RWPE2 (cell line): ENCODE measurements around the gene C13orf42.

Source experiments
- ATAC-seq: fragments of 200-7000 bp; cut with Tn5 transposase; 3 replicates; pipeline ENCODE4 v1.9.1; 2021; ENCODE audit warnings: low read depth
- DNase-seq: peaks from one replicate; pipeline ENCODE4 v3.0.0-alpha.2; 2020; ENCODE audit warnings: low spot score
- H3K27ac ChIP-seq: fragments of 450-650 bp; 2 replicates; pipeline ENCODE4 v1.5.1; 2017; ENCODE audit warnings: mild to moderate bottlenecking; ENCODE audit not compliant: poor library complexity, severe bottlenecking
- H3K27me3 ChIP-seq: fragments of 250-450 bp; sonication (Bioruptor Pico); 2 replicates; pipeline ENCODE4 v1.5.1; 2021; ENCODE audit warnings: mild to moderate bottlenecking, moderate library complexity; ENCODE audit not compliant: insufficient read depth, poor library complexity, severe bottlenecking
- H3K36me3 ChIP-seq: fragments of 250-450 bp; sonication (Bioruptor Pico); 2 replicates; pipeline ENCODE4 v1.5.1; 2020; ENCODE audit warnings: low read depth, mild to moderate bottlenecking, moderate library complexity
- H3K4me1 ChIP-seq: fragments of 250-450 bp; sonication (Bioruptor Pico); 2 replicates; pipeline ENCODE4 v1.5.1; 2021; ENCODE audit warnings: mild to moderate bottlenecking, moderate library complexity; ENCODE audit not compliant: insufficient read depth, poor library complexity, severe bottlenecking
- H3K4me3 ChIP-seq: fragments of 250-450 bp; sonication (Bioruptor Pico); 2 replicates; pipeline ENCODE4 v1.5.1; 2021; ENCODE audit warnings: mild to moderate bottlenecking, moderate library complexity; ENCODE audit not compliant: severe bottlenecking
- H3K9me3 ChIP-seq: fragments of 250-450 bp; sonication (Bioruptor Pico); 2 replicates; pipeline ENCODE4 v1.5.1; 2021; ENCODE audit warnings: mild to moderate bottlenecking, moderate library complexity; ENCODE audit not compliant: severe bottlenecking
- TF ChIP-seq, protein P1 (sequence below): fragments of 450-650 bp; IDR thresholded peaks from one replicate; pipeline ENCODE4 v1.5.1; 2017; ENCODE audit warnings: mild to moderate bottlenecking, moderate library complexity; ENCODE audit not compliant: poor library complexity, severe bottlenecking

The C13orf42 gene

GRCh38 chr13:51044023-51044665 lies 66.9 kb downstream of the C13orf42 start:
- ATAC-seq, result no peak
- no peak overlapping the region for H3K27ac ChIP-seq
- no peaks in the 10 kb centered on the region for H3K27me3 ChIP-seq
- H3K4me1 ChIP-seq, result no peaks in the 10 kb centered on the region
- no peaks in the 10 kb centered on the region for H3K9me3 ChIP-seq
- H3K36me3 ChIP-seq, result no peaks in the 10 kb centered on the region
- TF ChIP-seq, protein P1, sequence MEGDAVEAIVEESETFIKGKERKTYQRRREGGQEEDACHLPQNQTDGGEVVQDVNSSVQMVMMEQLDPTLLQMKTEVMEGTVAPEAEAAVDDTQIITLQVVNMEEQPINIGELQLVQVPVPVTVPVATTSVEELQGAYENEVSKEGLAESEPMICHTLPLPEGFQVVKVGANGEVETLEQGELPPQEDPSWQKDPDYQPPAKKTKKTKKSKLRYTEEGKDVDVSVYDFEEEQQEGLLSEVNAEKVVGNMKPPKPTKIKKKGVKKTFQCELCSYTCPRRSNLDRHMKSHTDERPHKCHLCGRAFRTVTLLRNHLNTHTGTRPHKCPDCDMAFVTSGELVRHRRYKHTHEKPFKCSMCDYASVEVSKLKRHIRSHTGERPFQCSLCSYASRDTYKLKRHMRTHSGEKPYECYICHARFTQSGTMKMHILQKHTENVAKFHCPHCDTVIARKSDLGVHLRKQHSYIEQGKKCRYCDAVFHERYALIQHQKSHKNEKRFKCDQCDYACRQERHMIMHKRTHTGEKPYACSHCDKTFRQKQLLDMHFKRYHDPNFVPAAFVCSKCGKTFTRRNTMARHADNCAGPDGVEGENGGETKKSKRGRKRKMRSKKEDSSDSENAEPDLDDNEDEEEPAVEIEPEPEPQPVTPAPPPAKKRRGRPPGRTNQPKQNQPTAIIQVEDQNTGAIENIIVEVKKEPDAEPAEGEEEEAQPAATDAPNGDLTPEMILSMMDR, result no peak
- H3K4me3 ChIP-seq, result no peak overlapping the region
- no peak for DNase-seq

GRCh38 chr13:51043310-51043709 lies 67.8 kb downstream of the C13orf42 start:
- DNase-seq, result no peak
- no peaks in the 10 kb centered on the region for H3K27me3 ChIP-seq
- no peak overlapping the region for H3K4me3 ChIP-seq
- ATAC-seq, result no peak
- TF ChIP-seq, protein P1, result no peak
- H3K4me1 ChIP-seq, result no peaks in the 10 kb centered on the region
- H3K27ac ChIP-seq, result no peak overlapping the region
- no peaks in the 10 kb centered on the region for H3K9me3 ChIP-seq
- no peaks in the 10 kb centered on the region for H3K36me3 ChIP-seq

DNA sequence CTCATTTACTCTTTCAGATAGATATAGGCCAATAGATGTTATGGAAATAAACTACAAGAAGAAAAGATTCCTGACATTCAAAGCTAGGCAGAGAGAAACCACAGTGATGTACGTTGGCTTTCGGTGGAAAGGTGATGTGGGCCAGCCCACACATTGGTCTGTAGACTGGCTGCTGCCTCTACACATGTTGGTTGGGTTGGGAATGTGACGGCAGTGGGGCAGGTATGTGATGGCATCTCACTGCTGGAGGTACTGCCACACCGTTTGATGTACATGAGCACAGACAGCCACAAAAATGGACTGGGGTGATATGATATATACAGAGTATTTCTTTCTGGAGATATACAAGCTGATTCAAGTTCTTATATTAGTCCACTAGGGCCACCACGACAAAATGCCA lies 69.4 kb downstream of the C13orf42 start:
- no peak overlapping the region for H3K4me3 ChIP-seq
- no peaks in the 10 kb centered on the region for H3K27me3 ChIP-seq
- H3K9me3 ChIP-seq, result no peaks in the 10 kb centered on the region
- TF ChIP-seq, protein P1, result no peak
- H3K4me1 ChIP-seq, result no peaks in the 10 kb centered on the region
- DNase-seq (no peak), ATAC-seq (no peak)
- H3K27ac ChIP-seq, result no peak overlapping the region
- no peaks in the 10 kb centered on the region for H3K36me3 ChIP-seq

GRCh38 chr13:51041126-51041525 lies 69.9 kb downstream of the C13orf42 start:
- Histone ChIP-seq H3K27ac (no peak overlapping the region), H3K9me3 (no peaks in the 10 kb centered on the region), H3K4me3 (no peak overlapping the region), H3K36me3 (no peaks in the 10 kb centered on the region), H3K4me1 (no peaks in the 10 kb centered on the region), H3K27me3 (no peaks in the 10 kb centered on the region)
- TF ChIP-seq, protein P1, result no peak
- no peak for DNase-seq
- no peak for ATAC-seq

- Histone ChIP-seq H3K4me1 (no peaks in the 10 kb centered on the region), H3K9me3 (no peaks in the 10 kb centered on the region), H3K27me3 (no peaks in the 10 kb centered on the region), H3K36me3 (no peaks in the 10 kb centered on the region), H3K4me3 (no peak overlapping the region), H3K27ac (no peak overlapping the region)
- DNase-seq (no peak), ATAC-seq (no peak)
- TF ChIP-seq, protein P1, result no peak
These were observed 70.6 kb downstream of the C13orf42 start for GRCh38 chr13:51040431-51040830.
